Stimulated activated CD4-positive, alpha-beta T cell treated with anti-CD3 and anti-CD28 coated beads, TNF-alpha, amount 100 ng/mL, for 24 hours (primary cell): Measurements from ENCODE around the gene ANKRD18A.

Experiments
- DNase-seq, 3 experiments: peaks; one replicate each; pipeline ENCODE4 v3.0.0-alpha.2; 2020; ENCODE audit warnings: low read depth in 3 of 3

Gene ANKRD18A

DNA sequence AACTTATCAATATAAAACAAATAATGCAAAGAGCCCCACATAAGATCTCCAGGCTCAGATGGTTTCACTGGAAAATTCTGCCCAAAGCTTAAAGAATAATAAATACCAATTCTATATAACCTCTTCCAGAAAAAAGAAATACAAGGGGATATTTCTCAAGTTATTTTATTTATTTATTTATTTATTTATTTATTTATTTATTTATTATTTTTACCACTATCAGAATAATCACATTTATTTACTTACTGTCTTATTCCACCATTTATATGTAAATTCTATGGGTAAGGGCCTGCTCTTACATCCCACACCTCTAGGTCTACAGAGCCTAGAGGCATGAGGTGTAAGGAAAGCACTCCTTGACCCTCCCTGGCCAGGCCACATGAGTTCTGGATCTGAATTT lies 91.1 kb downstream of the ANKRD18A start:
- DNase-seq, result no peak

DNA sequence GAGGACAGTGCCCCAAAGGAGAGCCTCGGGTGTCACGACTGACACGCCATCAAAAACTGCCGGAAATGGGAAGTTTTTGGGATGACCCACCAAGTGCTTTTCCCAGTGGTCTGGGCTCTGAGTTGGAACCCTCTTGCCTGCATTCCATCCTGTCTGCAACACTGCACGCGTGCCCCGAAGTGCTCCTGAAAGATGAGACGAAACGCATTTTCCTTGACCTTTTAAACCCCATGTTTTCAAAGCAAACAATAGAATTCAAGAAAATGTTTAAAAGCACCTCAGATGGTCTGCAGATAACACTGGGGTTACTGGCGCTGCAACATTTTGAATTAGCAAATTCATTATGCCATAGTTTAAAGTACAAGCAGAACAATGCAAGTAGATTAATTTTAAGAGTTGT lies 92.9 kb downstream of the ANKRD18A start:
- no peak for DNase-seq

- DNase-seq, result no peak
Observed at GRCh38 chr9:38526591-38526990, 93.8 kb downstream of the ANKRD18A start.

DNA sequence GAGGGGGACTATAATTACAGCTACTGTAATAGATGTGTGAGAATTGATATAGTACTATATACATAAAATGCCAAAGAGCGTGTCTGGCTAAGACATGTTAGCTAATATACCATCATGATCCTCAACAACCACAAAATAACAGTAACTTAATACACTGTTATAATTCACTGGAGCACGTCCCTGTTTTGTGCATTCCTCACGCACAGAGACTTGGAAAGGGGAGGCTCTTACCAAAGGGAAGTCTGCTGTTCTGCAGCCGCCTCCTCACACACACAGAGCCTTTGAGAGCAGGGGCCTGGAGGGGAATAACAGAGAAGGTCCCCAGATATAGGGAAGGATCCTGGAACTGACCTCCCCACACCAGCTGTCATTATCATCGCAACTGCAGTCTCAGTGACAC lies 97.3 kb downstream of the ANKRD18A start:
- no peak for DNase-seq

DNA sequence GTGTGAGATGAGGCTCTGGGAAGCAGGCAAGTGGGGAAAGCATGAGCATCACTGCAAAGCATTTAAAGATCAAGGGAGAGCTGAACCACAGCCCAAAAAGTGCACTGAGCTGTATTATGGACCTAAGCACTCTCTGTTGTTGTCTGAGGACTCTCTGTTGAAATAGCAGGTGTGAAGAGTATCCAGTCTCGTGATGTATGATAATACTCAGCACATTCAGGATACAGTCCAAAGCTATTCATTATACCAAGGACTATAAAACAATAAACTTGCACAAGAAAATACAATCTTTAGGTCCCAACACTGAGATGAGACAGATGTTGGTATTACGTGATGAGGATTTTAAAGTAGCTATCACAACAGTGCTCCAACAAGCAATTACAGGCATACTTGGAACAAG lies 98.6 kb downstream of the ANKRD18A start:
- no peak for DNase-seq
